GM21576 (cell line): ENCODE measurements around the gene PDAP1.
"Not testable (repeated sequence)": the region's sequence is repeated elsewhere in the genome, so short reads cannot be mapped to it uniquely, and the experiment has no call there.

Experiments used
- ATAC-seq: cut with Tn5 transposase; IDR thresholded peaks from one replicate; pipeline ENCODE4 v1.9.1; 2021; ENCODE audit warnings: mild to moderate bottlenecking, moderate library complexity; ENCODE audit not compliant: unreplicated experiment

The PDAP1 gene

GRCh38 chr7:99408379-99409191, at the start of gene PDAP1, which contains the start of gene BUD31:
Gene PDAP1, minus strand, starts transcription at chr7:99408597. Its CDS starts 49 bp downstream, at chr7:99408548.
Gene BUD31, plus strand, starts transcription at chr7:99408969. Its CDS starts 2,124 bp downstream, at chr7:99411093.
- peak; percentile 66 for ATAC-seq

- ATAC-seq: no peak
Observed at GRCh38 chr7:99457650-99458493, 49.5 kb upstream of the PDAP1 start.

- no peak for ATAC-seq
Observed at GRCh38 chr7:99457050-99457649, 48.8 kb upstream of the PDAP1 start.

GRCh38 chr7:99456288-99456687, 47.9 kb upstream of the PDAP1 start:
- no peak for ATAC-seq

GRCh38 chr7:99455874-99456273, 47.5 kb upstream of the PDAP1 start:
- no peak for ATAC-seq

- ATAC-seq: no peak
Observed at GRCh38 chr7:99453105-99453504, 44.7 kb upstream of the PDAP1 start.

GRCh38 chr7:99452541-99452940, 44.1 kb upstream of the PDAP1 start:
- no peak for ATAC-seq

- no peak for ATAC-seq
Observed at GRCh38 chr7:99451936-99452335, 43.5 kb upstream of the PDAP1 start.

GRCh38 chr7:99449326-99449725, 40.9 kb upstream of the PDAP1 start:
- ATAC-seq: no peak

- no peak for ATAC-seq
Observed at GRCh38 chr7:99448855-99449254, 40.5 kb upstream of the PDAP1 start.

- no peak for ATAC-seq
Observed at GRCh38 chr7:99447943-99448342, 39.5 kb upstream of the PDAP1 start.

GRCh38 chr7:99446096-99446495, 37.7 kb upstream of the PDAP1 start:
- ATAC-seq: no peak

GRCh38 chr7:99440195-99440594, 31.8 kb upstream of the PDAP1 start:
- ATAC-seq: no peak

- peak; percentile 92 for ATAC-seq
Observed at GRCh38 chr7:99438573-99439480, 30.4 kb upstream of the PDAP1 start, which contains the start of the genes CPSF4 and PTCD1. Gene CPSF4, plus strand, starts transcription at chr7:99438943. Its CDS starts 140 bp downstream, at chr7:99439083. Gene PTCD1, minus strand, starts transcription at chr7:99438798. Its CDS starts 3,556 bp downstream, at chr7:99435242.

GRCh38 chr7:99437946-99438572, 29.7 kb upstream of the PDAP1 start:
- peak; percentile 2 for ATAC-seq

GRCh38 chr7:99433158-99433557, 24.8 kb upstream of the PDAP1 start:
- ATAC-seq: no peak

GRCh38 chr7:99431756-99432540, 23.6 kb upstream of the PDAP1 start:
- ATAC-seq: not testable (repeated sequence)

GRCh38 chr7:99429756-99430155, 21.4 kb upstream of the PDAP1 start:
- no peak for ATAC-seq
